AG04449 (cell line): Measurements from ENCODE around the gene TSPAN5.

ENCODE experiments used
- CTCF ChIA-PET: fragments of 350-600 bp; formaldehyde crosslinking; extraction: SDS; loops from one replicate; lab custom pipeline; 2021; ENCODE audit warnings: antibody characterized with exemption; lab: Yijun Ruan, JAX
- POLR2A ChIA-PET: fragments of 400-600, 350-600 bp; formaldehyde crosslinking; extraction: SDS; loops from one replicate; lab custom pipeline; 2020; ENCODE audit warnings: antibody characterized with exemption, inconsistent platforms; lab: Yijun Ruan, JAX
- DNase-seq: peaks from one replicate; pipeline ENCODE4 v3.0.0-alpha.2; 2010; ENCODE audit warnings: low read depth, low spot score
- H3K4me3 ChIP-seq: 2 replicates; pipeline ENCODE4 v1.5.1; 2011; ENCODE audit warnings: low read depth, mild to moderate bottlenecking, control low read depth, low read length
- TF ChIP-seq, protein P1 (sequence below): IDR thresholded peaks from one replicate; pipeline ENCODE4 v1.5.1; 2011; ENCODE audit warnings: mild to moderate bottlenecking, moderate library complexity, low read length, control low read depth, inconsistent platforms; ENCODE audit not compliant: insufficient read depth; ENCODE audit errors: missing control alignments

The TSPAN5 gene

DNA sequence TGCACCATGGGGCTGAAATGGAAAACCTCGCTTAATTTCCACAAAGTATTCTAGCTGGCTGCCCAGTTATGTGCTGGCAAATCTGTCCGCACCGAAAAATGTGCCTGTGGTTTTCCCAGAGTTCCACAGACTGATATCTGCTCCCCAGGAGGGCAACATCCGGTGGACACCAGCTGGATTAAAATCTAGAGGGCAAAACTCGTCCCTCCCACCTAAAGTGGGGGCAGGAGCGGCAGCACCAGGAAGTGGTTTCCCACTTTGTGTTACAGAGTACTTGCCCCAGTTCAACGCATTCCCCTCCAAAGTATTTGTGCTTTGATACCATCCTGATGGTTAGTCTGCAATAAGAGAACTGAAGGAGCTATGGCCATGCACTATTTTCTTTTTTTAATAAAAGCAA is 187.6 kb downstream of the TSPAN5 start:
- ChIA-PET POLR2A (interaction anchor here (0.9 kb wide), 1 partner anchor 187 kb away, joined by 4 read pairs; the partner anchor contains the start of gene TSPAN5), CTCF (interaction anchor here (1.0 to 1.9 kb wide), 3 partner anchors 11 to 184 kb away, joined by 3 to 8 read pairs (median 3); no protein-coding TSS in a partner anchor)
- DNase-seq = no peak
- TF ChIP-seq, protein P1, sequence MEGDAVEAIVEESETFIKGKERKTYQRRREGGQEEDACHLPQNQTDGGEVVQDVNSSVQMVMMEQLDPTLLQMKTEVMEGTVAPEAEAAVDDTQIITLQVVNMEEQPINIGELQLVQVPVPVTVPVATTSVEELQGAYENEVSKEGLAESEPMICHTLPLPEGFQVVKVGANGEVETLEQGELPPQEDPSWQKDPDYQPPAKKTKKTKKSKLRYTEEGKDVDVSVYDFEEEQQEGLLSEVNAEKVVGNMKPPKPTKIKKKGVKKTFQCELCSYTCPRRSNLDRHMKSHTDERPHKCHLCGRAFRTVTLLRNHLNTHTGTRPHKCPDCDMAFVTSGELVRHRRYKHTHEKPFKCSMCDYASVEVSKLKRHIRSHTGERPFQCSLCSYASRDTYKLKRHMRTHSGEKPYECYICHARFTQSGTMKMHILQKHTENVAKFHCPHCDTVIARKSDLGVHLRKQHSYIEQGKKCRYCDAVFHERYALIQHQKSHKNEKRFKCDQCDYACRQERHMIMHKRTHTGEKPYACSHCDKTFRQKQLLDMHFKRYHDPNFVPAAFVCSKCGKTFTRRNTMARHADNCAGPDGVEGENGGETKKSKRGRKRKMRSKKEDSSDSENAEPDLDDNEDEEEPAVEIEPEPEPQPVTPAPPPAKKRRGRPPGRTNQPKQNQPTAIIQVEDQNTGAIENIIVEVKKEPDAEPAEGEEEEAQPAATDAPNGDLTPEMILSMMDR = no peak
- no peak overlapping the region for H3K4me3 ChIP-seq

DNA sequence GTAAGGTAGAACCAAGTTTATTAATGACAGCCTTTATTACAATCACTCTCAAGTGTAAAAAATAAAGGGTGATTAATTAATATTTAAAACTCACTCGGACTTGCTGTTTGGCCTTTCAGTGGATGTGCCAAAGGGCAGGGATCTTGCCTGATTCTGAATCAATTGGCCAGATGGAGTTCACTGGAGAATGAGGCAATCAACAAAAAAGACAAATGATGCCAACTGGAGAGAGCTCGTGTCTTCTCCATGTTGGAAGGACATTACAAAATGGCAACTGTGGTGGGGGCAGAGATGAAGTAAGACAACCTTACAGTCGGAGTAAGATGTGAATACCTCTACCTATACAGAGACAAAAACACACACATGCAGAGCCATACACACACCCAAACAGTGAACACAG is 188.0 kb downstream of the TSPAN5 start:
- TF ChIP-seq, protein P1 = no peak
- no peak for DNase-seq
- ChIA-PET POLR2A (no interaction called here), CTCF (no interaction called here)
- H3K4me3 ChIP-seq = no peak overlapping the region

DNA sequence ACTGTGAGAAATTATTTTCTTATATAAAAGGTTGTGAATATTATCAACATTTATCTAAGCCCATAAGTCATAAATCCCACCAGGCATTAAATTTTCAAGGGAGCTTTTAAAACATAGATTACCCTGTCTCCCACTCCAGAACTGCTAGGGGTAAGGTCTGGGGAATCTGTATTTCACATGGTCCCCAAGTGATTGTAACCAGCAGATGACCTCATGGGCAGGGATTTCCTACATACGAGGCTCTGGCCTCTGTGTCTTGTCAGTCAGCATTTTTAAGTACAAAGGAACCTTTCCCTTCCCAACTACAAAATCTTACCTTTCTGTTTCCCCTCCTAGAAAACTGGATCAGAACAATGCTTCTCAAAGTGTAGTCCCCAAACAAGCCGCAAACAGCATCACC is 188.6 kb downstream of the TSPAN5 start:
- POLR2A ChIA-PET = no interaction called here
- no peak overlapping the region for H3K4me3 ChIP-seq
- TF ChIP-seq, protein P1 = no peak
- no peak for DNase-seq
- CTCF ChIA-PET = interaction anchor here (0.9 to 3.0 kb wide), 3 partner anchors 14 to 190 kb away, joined by 3 to 33 read pairs (median 4); no protein-coding TSS in a partner anchor

DNA sequence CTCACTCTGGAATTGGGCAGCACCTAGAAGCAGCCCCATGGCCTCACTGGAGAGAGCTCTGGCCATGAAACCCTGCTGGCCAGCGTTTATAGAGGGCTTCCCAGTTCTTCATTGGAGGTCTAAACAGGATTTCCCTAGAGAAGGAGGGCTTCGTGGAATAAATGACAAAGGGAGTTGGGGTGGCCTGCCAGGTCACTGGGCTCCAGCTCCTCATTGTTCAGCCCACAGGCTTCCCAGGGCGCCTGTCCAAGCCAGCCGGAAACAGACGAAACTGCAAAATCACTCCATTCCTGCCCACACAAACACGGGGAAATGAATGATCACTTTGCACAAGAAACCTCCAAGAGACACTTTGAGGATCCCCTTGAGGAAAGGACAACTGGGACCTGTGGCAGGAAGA is 189.7 kb downstream of the TSPAN5 start:
- no peak for DNase-seq
- ChIA-PET POLR2A (no interaction called here), CTCF (interaction anchor here (0.7 to 3.0 kb wide), 25 partner anchors 9 to 588 kb away, joined by 3 to 33 read pairs (median 5); no protein-coding TSS in a partner anchor)
- TF ChIP-seq, protein P1 = no peak
- no peak overlapping the region for H3K4me3 ChIP-seq

DNA sequence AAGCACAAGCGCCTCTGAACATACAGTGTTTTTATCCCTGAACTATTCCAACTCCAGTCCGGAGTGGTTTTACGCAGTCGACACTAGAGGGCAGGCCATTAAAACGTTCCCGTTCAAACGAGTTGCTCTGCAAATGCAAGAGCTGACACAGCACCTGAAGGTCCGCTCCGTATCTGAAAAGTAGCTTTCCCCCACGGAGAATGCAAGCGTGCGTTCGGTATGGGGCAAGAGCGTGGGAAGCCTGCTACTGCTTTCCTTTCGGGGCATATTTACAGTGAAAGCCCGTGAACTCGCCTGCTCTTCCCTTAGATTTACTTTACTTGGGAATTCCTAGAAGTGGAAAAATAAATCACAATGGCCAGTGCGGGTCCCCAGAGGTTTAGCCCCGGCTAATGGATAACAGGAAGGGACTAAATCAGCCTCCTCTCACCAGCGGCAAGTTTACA is 190.8 kb downstream of the TSPAN5 start:
- CTCF ChIA-PET = interaction anchor here (0.6 to 3.0 kb wide), 66 partner anchors 9 to 589 kb away, joined by 3 to 33 read pairs (median 4); partner anchors contain the start of genes EIF4E, METAP1 and TSPAN5
- POLR2A ChIA-PET = interaction anchor here (0.6 to 1.2 kb wide), 2 partner anchors 186 to 215 kb away, joined by 3 to 4 read pairs; no protein-coding TSS in a partner anchor
- peak; percentile 67 for DNase-seq
- TF ChIP-seq, protein P1 = peak; percentile 78
- peak overlapping the region; percentile 55 for H3K4me3 ChIP-seq

DNA sequence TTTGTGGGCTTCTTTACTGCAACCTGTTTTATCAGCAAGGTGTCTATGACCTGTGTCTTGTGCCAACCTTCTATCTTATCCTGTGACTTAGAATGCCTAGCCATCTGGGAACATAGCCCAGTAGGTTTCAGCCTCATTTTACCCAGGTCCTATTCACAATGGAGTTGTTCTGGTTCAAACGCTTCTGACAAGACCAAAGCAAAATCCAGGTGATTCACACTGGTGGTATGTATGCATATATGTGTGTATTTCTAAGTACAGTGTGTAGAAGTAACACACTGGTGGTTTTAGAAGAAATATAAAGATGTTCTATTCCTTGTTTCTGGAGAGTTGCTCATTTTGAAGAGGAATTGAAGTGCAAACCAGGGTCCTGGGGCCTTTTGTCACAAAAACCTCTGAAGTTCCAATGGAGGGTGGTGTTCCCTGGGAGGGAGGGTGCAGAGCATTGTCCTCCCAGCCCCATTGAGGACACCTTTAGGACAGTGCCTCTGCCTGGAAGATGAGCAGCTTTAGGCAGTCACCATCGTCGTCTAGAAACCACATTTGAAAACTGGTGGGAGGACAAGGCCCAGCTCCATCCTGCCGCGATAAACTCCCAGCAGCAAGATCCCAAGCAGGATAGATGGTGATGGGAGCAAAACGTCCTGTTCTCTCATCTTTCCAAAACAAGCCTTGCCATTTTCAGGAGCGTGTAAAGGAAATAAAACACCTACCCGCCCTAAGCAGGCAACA is 191.4 kb downstream of the TSPAN5 start:
- no peak for DNase-seq
- TF ChIP-seq, protein P1 = no peak
- POLR2A ChIA-PET = interaction anchor here (0.6 to 1.2 kb wide), 2 partner anchors 186 to 216 kb away, joined by 3 to 4 read pairs; no protein-coding TSS in a partner anchor
- H3K4me3 ChIP-seq = no peak overlapping the region
- CTCF ChIA-PET = interaction anchor here (0.7 to 3.0 kb wide), 54 partner anchors 9 to 589 kb away, joined by 3 to 33 read pairs (median 5); partner anchors contain the start of genes EIF4E, METAP1 and TSPAN5
